Hepatocyte (in vitro differentiated cells): Measurements from ENCODE around the gene ZSCAN10. TPM values are rescaled to one million over a fixed set of nuclear protein-coding genes. Genes with fewer than 3 reads are reported as not detected.
"Not testable (repeated sequence)": the region's sequence is repeated elsewhere in the genome, so short reads cannot be mapped to it uniquely, and the experiment has no call there.

Source experiments
- DNase-seq: peaks from one replicate; pipeline ENCODE4 v3.0.0-alpha.2; 2016; ENCODE audit warnings: low spot score
- H2AFZ ChIP-seq: fragments of 200-600 bp; sonication (generic); 2 replicates; pipeline ENCODE4 v1.6.0; 2016; ENCODE audit warnings: antibody characterized with exemption, mild to moderate bottlenecking
- H3K27ac ChIP-seq: fragments of 200-600 bp; sonication (generic); 2 replicates; pipeline ENCODE4 v1.5.1; 2016; ENCODE audit warnings: mild to moderate bottlenecking
- H3K27me3 ChIP-seq: fragments of 200-600 bp; sonication (generic); 2 replicates; pipeline ENCODE4 v1.6.1; 2016
- H3K36me3 ChIP-seq: fragments of 200-600 bp; sonication (generic); replicated peaks from 2 replicates; pipeline ENCODE4 v1.5.1; 2016; ENCODE audit warnings: low read depth; ENCODE audit not compliant: insufficient read depth
- H3K4me1 ChIP-seq: fragments of 200-600 bp; sonication (generic); 2 replicates; pipeline ENCODE4 v1.5.1; 2016; ENCODE audit warnings: mild to moderate bottlenecking, moderate library complexity; ENCODE audit not compliant: insufficient read depth
- H3K4me2 ChIP-seq: fragments of 200-600 bp; sonication (generic); 2 replicates; pipeline ENCODE4 v1.6.0; 2016
- H3K4me3 ChIP-seq: fragments of 200-600 bp; sonication (generic); 2 replicates; pipeline ENCODE4 v1.5.1; 2016; ENCODE audit warnings: mild to moderate bottlenecking
- H3K79me2 ChIP-seq: fragments of 200-600 bp; sonication (generic); 2 replicates; pipeline ENCODE4 v1.6.0; 2017; ENCODE audit warnings: mild to moderate bottlenecking
- H3K9me2 ChIP-seq: fragments of 200-600 bp; sonication (generic); replicated peaks from 2 replicates; pipeline ENCODE4 v1.6.0; 2017; ENCODE audit warnings: mild to moderate bottlenecking; ENCODE audit not compliant: insufficient read depth
- H3K9me3 ChIP-seq: fragments of 200-600 bp; sonication (generic); 2 replicates; pipeline ENCODE4 v1.5.1; 2016; ENCODE audit warnings: low read depth, mild to moderate bottlenecking
- H4K20me1 ChIP-seq: fragments of 200-600 bp; sonication (generic); 2 replicates; pipeline ENCODE4 v1.6.0; 2016; ENCODE audit warnings: mild to moderate bottlenecking; ENCODE audit not compliant: insufficient read depth, poor library complexity, severe bottlenecking
- EZH2 ChIP-seq: fragments of 200-600 bp; sonication (generic); IDR thresholded peaks from 2 replicates; pipeline ENCODE4 v1.6.1; 2016; ENCODE audit warnings: antibody characterized with exemption, mild to moderate bottlenecking, borderline replicate concordance
- EZH2phosphoT487 ChIP-seq: fragments of 200-600 bp; sonication (generic); IDR thresholded peaks from one replicate; pipeline ENCODE4 v1.6.1; 2018; ENCODE audit warnings: antibody characterized with exemption, mild to moderate bottlenecking, low read depth, moderate library complexity; ENCODE audit not compliant: unreplicated experiment, severe bottlenecking
- WGBS: methylation state at CpG from one replicate; pipeline ENCODE4 v1.1.6; 2016; ENCODE audit warnings: low lambda C conversion rate; ENCODE audit errors: missing lambda C conversion rate; 5-methylcytosine and 5-hydroxymethylcytosine counted together
- polyA plus RNA-seq: library from polyadenylated mRNA; unstranded; fragments of >200 nt; fragmentation: Nextera tagmentation; extraction: Ambion mirVana; gene quantifications from 2 replicates; pipeline ENCODE4 v1.2.1, GENCODE V29; 2016
- total RNA-seq: library from RNA; depleted of rRNA; stranded (reverse); fragments of >200 nt; gene quantifications from 2 replicates; pipeline ENCODE4 v1.2.3, GENCODE V29; 2014
- TF ChIP-seq, protein P1 (sequence below): fragments of 200-600 bp; sonication (generic); IDR thresholded peaks from 2 replicates; pipeline ENCODE4 v1.5.1; 2016; ENCODE audit warnings: antibody characterized with exemption, mild to moderate bottlenecking; ENCODE audit not compliant: poor library complexity

ZSCAN10 gene
- total and polyA plus RNA-seq, 2 experiments from 2014 or later = not detected

GRCh38 chr16:3071655-3072054 lies 27.4 kb downstream of the ZSCAN10 start:
- Histone ChIP-seq H3K9me2 (no peaks in the 10 kb centered on the region), H3K79me2 (no peaks in the 10 kb centered on the region), H4K20me1 (no peaks in the 10 kb centered on the region), H3K4me1 (no peaks in the 10 kb centered on the region), H3K4me3 (no peak overlapping the region), H3K27me3 (no peaks in the 10 kb centered on the region), H3K4me2 (no peak overlapping the region), H3K27ac (no peak overlapping the region), H3K36me3 (no peaks in the 10 kb centered on the region), H3K9me3 (no peaks in the 10 kb centered on the region), H2AFZ (no peak overlapping the region)
- no peak for TF ChIP-seq EZH2
- TF ChIP-seq EZH2phosphoT487 = no peak
- TF ChIP-seq, protein P1, sequence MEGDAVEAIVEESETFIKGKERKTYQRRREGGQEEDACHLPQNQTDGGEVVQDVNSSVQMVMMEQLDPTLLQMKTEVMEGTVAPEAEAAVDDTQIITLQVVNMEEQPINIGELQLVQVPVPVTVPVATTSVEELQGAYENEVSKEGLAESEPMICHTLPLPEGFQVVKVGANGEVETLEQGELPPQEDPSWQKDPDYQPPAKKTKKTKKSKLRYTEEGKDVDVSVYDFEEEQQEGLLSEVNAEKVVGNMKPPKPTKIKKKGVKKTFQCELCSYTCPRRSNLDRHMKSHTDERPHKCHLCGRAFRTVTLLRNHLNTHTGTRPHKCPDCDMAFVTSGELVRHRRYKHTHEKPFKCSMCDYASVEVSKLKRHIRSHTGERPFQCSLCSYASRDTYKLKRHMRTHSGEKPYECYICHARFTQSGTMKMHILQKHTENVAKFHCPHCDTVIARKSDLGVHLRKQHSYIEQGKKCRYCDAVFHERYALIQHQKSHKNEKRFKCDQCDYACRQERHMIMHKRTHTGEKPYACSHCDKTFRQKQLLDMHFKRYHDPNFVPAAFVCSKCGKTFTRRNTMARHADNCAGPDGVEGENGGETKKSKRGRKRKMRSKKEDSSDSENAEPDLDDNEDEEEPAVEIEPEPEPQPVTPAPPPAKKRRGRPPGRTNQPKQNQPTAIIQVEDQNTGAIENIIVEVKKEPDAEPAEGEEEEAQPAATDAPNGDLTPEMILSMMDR = no peak
- no peak for DNase-seq
- WGBS = 91% methylated on average over 7 of the region's 7 CpGs

- Histone ChIP-seq H3K4me2 (no peak overlapping the region), H2AFZ (no peak overlapping the region), H3K27me3 (no peaks in the 10 kb centered on the region), H3K4me3 (no peak overlapping the region), H3K27ac (no peak overlapping the region), H3K9me3 (no peaks in the 10 kb centered on the region), H4K20me1 (no peaks in the 10 kb centered on the region), H3K79me2 (no peaks in the 10 kb centered on the region), H3K36me3 (no peaks in the 10 kb centered on the region), H3K4me1 (no peaks in the 10 kb centered on the region), H3K9me2 (no peaks in the 10 kb centered on the region)
- TF ChIP-seq EZH2 (no peak), EZH2phosphoT487 (no peak)
- TF ChIP-seq, protein P1 = no peak
- DNase-seq = no peak
- 86% methylated on average over 9 of the region's 9 CpGs for WGBS
Observed at GRCh38 chr16:3070608-3071111, 28.4 kb downstream of the ZSCAN10 start.

DNA sequence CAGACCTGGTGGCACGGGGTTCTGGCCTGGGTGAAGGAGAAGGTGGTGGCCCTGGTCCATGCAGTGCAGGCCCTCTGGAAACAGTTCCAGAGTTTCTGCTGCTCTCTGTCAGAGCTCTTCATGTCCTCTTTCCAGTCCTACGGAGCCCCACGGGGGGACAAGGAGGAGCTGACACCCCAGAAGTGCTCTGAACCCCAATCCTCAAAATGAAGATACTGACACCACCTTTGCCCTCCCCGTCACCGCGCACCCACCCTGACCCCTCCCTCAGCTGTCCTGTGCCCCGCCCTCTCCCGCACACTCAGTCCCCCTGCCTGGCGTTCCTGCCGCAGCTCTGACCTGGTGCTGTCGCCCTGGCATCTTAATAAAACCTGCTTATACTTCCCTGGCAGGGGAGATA lies 29.9 kb downstream of the ZSCAN10 start:
- not testable (repeated sequence) for DNase-seq

GRCh38 chr16:3068487-3068886 lies 30.6 kb downstream of the ZSCAN10 start:
- Histone ChIP-seq H2AFZ (no peak overlapping the region), H3K9me2 (no peaks in the 10 kb centered on the region), H3K4me1 (peaks cover 5% of the 10 kb centered on the region), H4K20me1 (no peaks in the 10 kb centered on the region), H3K79me2 (no peaks in the 10 kb centered on the region), H3K4me3 (no peak overlapping the region), H3K4me2 (no peak overlapping the region), H3K9me3 (no peaks in the 10 kb centered on the region), H3K27me3 (no peaks in the 10 kb centered on the region), H3K36me3 (no peaks in the 10 kb centered on the region), H3K27ac (no peak overlapping the region)
- WGBS = 83% methylated on average over 4 of the region's 4 CpGs
- TF ChIP-seq, protein P1 = no peak
- no peak for TF ChIP-seq EZH2
- DNase-seq = no peak

More for the DNA sequence above, 29.9 kb downstream of the ZSCAN10 start:
- H2AFZ ChIP-seq, H3K36me3 ChIP-seq, H4K20me1 ChIP-seq, H3K9me3 ChIP-seq, H3K4me1 ChIP-seq, H3K27ac ChIP-seq, H3K79me2 ChIP-seq, H3K4me3 ChIP-seq, H3K27me3 ChIP-seq, H3K9me2 ChIP-seq, H3K4me2 ChIP-seq: not testable (repeated sequence)
- WGBS = 100% methylated on average over 3 of the region's 11 CpGs
